ENCODE data around the gene MMP14. TPM values are rescaled to one million over a fixed set of nuclear protein-coding genes. Genes with fewer than 3 reads are reported as not detected.

Gene MMP14
- total and polyA plus RNA-seq, 2 of the 13 experiments (the other 11 are each of a cell fraction or from before 2014, with no cell fraction given): 5.2 to 9.8 TPM

- TF ChIP-seq POLR2AphosphoS2 (IDR thresholded peaks at IDR 0.05; ENCODE audit: low read depth, low read length): no peak
- TF ChIP-seq, protein P1, sequence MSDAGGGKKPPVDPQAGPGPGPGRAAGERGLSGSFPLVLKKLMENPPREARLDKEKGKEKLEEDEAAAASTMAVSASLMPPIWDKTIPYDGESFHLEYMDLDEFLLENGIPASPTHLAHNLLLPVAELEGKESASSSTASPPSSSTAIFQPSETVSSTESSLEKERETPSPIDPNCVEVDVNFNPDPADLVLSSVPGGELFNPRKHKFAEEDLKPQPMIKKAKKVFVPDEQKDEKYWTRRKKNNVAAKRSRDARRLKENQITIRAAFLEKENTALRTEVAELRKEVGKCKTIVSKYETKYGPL (CRISPR knock-in tag; IDR thresholded peaks at IDR 0.05): no peak
- TF ChIP-seq ZNF550 (CRISPR knock-in tag; IDR thresholded peaks at IDR 0.05; ENCODE audit: borderline replicate concordance): no peak
- TF ChIP-seq ZBTB49 (CRISPR knock-in tag; IDR thresholded peaks at IDR 0.05; ENCODE audit: borderline replicate concordance): no peak
- no peak for TF ChIP-seq ZNF143 (CRISPR knock-in tag; IDR thresholded peaks at IDR 0.05)
- TF ChIP-seq IKZF4 (CRISPR knock-in tag; IDR thresholded peaks at IDR 0.05; ENCODE audit: borderline replicate concordance, low read depth, not compliant biosample characterization): no peak
- no peak for TF ChIP-seq ZNF329 (CRISPR knock-in tag; IDR thresholded peaks at IDR 0.05; ENCODE audit: low read depth)
- no peak for TF ChIP-seq ZNF235 (CRISPR knock-in tag; IDR thresholded peaks at IDR 0.05; ENCODE audit: borderline replicate concordance)
- no peak for TF ChIP-seq PRPF4 (IDR thresholded peaks at IDR 0.05; ENCODE audit: low read depth, low read length, poor library complexity, severe bottlenecking)
- TF ChIP-seq HIVEP1 (CRISPR knock-in tag; IDR thresholded peaks at IDR 0.05): no peak
- no peak for TF ChIP-seq SRY (CRISPR knock-in tag; IDR thresholded peaks at IDR 0.05)
- TF ChIP-seq MAFF (IDR thresholded peaks at IDR 0.05; ENCODE audit: low read depth, low read length): no peak
- TF ChIP-seq ZSCAN20 (CRISPR knock-in tag; IDR thresholded peaks at IDR 0.05; ENCODE audit: borderline replicate concordance): no peak
- no peak for TF ChIP-seq PPARG (CRISPR knock-in tag; conservative IDR thresholded peaks at IDR 0.05)
- no peak for TF ChIP-seq ZNF34 (CRISPR knock-in tag; IDR thresholded peaks at IDR 0.05; ENCODE audit: borderline replicate concordance)
- TF ChIP-seq FLYWCH1 (CRISPR knock-in tag; IDR thresholded peaks at IDR 0.05): no peak
- TF ChIP-seq TERF1 (CRISPR knock-in tag; IDR thresholded peaks at IDR 0.05): no peak
- TF ChIP-seq MYNN (CRISPR knock-in tag; IDR thresholded peaks at IDR 0.05; ENCODE audit: low read depth): no peak
- TF ChIP-seq, protein P2, sequence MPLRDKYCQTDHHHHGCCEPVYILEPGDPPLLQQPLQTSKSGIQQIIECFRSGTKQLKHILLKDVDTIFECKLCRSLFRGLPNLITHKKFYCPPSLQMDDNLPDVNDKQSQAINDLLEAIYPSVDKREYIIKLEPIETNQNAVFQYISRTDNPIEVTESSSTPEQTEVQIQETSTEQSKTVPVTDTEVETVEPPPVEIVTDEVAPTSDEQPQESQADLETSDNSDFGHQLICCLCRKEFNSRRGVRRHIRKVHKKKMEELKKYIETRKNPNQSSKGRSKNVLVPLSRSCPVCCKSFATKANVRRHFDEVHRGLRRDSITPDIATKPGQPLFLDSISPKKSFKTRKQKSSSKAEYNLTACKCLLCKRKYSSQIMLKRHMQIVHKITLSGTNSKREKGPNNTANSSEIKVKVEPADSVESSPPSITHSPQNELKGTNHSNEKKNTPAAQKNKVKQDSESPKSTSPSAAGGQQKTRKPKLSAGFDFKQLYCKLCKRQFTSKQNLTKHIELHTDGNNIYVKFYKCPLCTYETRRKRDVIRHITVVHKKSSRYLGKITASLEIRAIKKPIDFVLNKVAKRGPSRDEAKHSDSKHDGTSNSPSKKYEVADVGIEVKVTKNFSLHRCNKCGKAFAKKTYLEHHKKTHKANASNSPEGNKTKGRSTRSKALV (CRISPR knock-in tag; IDR thresholded peaks at IDR 0.05): no peak
- TF ChIP-seq ARNT (IDR thresholded peaks at IDR 0.05): no peak
- TF ChIP-seq PHF5A (CRISPR knock-in tag; IDR thresholded peaks at IDR 0.05; ENCODE audit: low read depth, unreplicated experiment): no peak
- no peak for TF ChIP-seq HCFC1 (IDR thresholded peaks at IDR 0.05; ENCODE audit: low read depth, low read length)
- no peak for TF ChIP-seq HNRNPH1 (optimal IDR thresholded peaks at IDR 0.05; ENCODE audit: low read depth, low read length)
- TF ChIP-seq ZNF776 (CRISPR knock-in tag; IDR thresholded peaks at IDR 0.05): no peak
These were observed 17.0 kb upstream of the MMP14 start (continued) for GRCh38 chr14:22819151-22819988.
